SKM-1 treated with dmso at 0.1 percent for 144 hours (cell line): ENCODE data around the gene PADI1.

Experiments used
- DNase-seq: peaks from one replicate; lab custom pipeline; 2025; ENCODE audit not compliant: unreplicated experiment; lab: John Stamatoyannopoulos, UW

Gene PADI1

GRCh38 chr1:17214876-17215544, 10.1 kb downstream of the PADI1 start:
- DNase-seq, result no peak

GRCh38 chr1:17215545-17215890, 10.6 kb downstream of the PADI1 start:
- no peak for DNase-seq

DNA sequence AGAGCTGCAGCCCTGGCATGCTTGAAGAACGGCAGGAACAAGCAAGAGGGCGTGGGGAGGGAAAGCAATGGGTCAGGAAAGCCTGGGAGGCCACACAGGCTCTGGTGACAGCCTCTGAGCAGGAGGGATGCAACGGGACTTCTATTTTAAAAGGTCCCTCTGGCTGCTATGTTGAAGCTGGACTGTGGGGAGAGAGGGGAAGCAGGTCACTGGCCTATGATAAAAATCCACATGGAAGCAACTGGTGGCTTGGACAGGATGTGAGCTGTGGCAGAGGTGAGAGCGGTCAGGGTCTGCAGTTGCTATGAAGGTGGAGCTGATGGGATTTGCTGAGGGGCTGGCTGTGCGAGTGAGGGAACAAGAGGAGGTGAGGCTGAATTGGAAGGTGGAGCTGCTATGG, 11.2 kb downstream of the PADI1 start:
- DNase-seq, result no peak

GRCh38 chr1:17217607-17218006, 12.7 kb downstream of the PADI1 start:
- no peak for DNase-seq

- DNase-seq, result no peak
Measured at GRCh38 chr1:17218939-17219338, 14.0 kb downstream of the PADI1 start.

GRCh38 chr1:17220287-17220686, 15.4 kb downstream of the PADI1 start:
- DNase-seq, result no peak

DNA sequence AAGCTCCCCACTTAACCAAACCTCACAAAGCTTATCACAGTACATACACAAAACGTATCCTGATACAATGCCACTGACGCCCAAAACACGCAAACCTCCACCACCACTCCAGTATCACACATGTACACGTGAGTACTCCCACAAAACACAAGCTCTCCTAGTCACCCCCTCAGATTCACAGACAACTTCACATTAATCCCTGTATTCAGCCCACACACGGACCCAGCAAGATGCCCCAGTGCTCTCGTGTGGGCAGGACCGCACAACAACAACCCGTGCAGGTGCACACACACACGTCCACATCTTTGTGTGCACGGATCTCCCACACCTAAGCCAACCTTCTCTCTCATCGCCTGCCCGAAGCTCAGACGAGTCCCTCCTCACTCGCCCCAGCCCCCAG, 17.6 kb downstream of the PADI1 start:
- DNase-seq, result no peak

GRCh38 chr1:17224434-17224833, 19.5 kb downstream of the PADI1 start:
- DNase-seq, result no peak

GRCh38 chr1:17225140-17225539, 20.2 kb downstream of the PADI1 start:
- DNase-seq, result no peak

- DNase-seq, result no peak
Measured at GRCh38 chr1:17227358-17227915, 22.5 kb downstream of the PADI1 start.

- DNase-seq, result no peak
Measured at GRCh38 chr1:17228619-17229018, 23.7 kb downstream of the PADI1 start.

DNA sequence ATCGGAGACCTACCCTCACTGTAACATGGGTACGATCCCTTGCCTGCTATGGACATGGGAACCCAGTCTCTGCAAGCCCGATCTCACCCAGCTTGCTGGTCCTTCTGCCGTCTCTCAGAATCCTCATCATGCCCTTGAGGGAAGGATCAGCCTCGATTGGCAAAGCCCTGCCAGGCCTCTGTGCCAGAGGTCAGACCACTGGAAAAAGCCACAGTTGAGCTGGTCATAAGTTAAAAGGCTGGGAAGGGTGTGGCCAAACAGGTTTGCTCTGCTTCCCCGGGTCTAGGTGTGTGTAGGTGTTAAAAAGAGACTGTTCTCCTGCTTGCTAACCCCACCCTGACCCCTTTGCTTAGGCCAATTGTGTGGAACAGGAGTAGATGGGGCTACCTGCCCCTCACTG, 24.5 kb downstream of the PADI1 start:
- no peak for DNase-seq

- no peak for DNase-seq
Measured at GRCh38 chr1:17230106-17230505, 25.2 kb downstream of the PADI1 start.

DNA sequence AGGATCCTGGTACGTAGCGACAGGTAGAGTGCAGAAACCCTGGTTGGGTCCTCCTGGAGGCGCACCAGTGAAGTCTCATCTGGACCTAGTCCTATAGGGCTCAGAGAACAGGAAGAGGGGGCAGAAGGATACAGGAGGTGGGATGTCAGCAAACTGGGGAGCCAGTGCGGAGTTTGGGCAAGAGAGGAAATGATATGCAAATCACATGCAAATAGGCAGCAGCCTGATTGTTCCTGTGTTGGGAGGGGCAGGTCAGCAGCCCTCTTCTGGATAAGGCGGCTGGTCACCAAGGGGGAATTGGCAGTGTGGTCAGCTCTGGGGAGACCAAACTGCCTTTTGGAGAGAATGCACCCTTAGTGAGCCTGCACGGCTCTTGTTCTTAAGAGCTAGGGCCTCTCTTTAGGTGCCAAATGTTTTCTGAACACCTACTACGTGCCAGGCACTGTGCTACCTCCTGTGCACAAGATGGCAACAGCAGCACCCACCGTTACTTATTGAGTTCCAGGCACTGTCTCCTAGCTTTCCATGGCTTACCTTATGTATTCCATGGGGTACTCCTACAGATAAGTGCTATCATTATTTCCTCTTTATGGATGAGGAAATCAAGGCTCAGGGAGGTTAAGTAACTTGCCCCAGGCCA, 25.9 kb downstream of the PADI1 start:
- peak; percentile 5 for DNase-seq

- no peak for DNase-seq
Measured at GRCh38 chr1:17232759-17233661, 28.1 kb downstream of the PADI1 start.

GRCh38 chr1:17233675-17234320, 28.9 kb downstream of the PADI1 start:
- no peak for DNase-seq

- DNase-seq, result no peak
Measured at GRCh38 chr1:17234405-17234804, 29.5 kb downstream of the PADI1 start.

GRCh38 chr1:17235135-17235885, 30.4 kb downstream of the PADI1 start:
- DNase-seq, result no peak

DNA sequence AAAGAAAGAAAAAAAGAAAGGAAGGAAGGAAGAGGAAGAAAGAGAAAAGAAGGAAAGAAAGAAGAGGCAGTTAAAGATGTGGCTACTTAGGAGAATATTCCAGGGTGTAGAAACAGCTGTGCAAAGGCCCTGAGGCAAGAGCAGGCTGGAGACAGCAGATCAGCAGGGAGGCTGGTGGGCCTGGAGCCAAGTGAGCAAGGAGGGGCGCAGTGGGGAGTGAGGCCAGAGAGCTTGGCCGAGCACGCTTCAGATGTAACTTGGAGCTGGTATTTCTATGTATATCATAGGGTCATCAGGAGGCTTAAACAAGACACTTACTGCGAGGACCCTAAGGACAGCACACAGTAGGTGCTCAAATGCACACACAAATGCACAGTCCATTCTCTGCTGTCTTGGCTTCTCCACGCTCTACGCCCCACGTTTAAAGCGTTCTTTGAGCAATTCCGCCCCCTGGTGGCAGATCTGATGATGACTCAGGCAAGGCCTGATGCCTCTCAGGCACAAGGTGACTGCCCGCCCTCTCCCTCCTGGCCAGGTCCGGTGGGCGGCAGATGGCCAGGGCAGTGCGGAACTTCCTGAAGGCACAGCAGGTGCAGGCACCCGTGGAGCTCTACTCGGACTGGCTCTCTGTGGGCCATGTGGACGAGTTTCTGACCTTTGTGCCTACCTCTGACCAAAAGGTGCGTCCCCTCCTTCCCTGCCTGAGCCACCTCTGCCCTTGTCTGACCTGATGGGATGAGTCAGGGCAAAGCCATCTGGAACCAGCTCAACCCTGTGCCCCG, 32.0 kb downstream of the PADI1 start:
- DNase-seq, result peak; percentile 74

GRCh38 chr1:17237561-17237903, 32.6 kb downstream of the PADI1 start:
- no peak for DNase-seq
